GM12801 (cell line): ENCODE data around the gene ATP13A2.

Experiments used
- TF ChIP-seq, protein P1 (sequence below): IDR thresholded peaks from one replicate; pipeline ENCODE4 v1.5.1; 2011; ENCODE audit warnings: control low read depth; ENCODE audit not compliant: insufficient read length; ENCODE audit errors: extremely low read depth

ATP13A2 gene

DNA sequence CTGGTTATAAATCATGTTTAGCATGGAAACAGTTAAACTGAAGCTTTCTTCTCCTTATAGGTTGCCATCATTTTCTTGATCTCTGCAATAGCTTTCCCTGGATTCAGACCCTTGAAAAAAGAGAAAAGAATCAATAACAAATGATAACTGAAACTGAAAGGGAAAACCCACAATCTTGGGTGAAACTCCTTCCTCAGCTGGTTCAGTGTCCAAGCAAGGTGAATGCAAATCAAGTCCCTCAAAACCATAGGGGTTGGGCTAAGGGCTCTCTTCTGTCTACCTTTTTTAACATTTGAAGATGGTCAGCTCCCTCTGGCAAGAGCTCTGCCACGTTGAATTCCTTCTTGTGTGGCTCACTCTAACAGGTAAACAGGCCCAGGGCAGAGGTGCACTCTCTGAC is 7.1 kb upstream of the ATP13A2 start:
- TF ChIP-seq, protein P1, sequence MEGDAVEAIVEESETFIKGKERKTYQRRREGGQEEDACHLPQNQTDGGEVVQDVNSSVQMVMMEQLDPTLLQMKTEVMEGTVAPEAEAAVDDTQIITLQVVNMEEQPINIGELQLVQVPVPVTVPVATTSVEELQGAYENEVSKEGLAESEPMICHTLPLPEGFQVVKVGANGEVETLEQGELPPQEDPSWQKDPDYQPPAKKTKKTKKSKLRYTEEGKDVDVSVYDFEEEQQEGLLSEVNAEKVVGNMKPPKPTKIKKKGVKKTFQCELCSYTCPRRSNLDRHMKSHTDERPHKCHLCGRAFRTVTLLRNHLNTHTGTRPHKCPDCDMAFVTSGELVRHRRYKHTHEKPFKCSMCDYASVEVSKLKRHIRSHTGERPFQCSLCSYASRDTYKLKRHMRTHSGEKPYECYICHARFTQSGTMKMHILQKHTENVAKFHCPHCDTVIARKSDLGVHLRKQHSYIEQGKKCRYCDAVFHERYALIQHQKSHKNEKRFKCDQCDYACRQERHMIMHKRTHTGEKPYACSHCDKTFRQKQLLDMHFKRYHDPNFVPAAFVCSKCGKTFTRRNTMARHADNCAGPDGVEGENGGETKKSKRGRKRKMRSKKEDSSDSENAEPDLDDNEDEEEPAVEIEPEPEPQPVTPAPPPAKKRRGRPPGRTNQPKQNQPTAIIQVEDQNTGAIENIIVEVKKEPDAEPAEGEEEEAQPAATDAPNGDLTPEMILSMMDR, result no peak

DNA sequence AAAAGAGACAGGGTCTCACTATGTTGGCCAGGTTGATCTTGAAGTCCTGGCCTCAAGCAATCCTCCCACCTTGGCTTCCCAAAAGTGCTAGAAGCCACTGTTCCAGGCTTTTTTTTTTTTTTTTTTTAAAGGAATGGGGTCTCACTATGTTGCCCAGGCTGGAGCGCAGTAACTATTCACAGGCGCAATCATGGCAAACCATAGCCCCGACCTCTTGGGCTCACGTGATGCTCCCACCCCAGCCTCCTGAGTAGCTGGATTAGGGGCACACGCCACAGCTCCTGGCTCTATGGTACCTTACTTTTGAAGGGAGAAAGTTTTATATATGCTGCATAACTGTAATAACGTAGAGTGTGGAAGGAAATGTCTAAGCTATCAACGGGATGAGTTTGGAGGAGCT is 5.7 kb upstream of the ATP13A2 start:
- TF ChIP-seq, protein P1, result no peak

DNA sequence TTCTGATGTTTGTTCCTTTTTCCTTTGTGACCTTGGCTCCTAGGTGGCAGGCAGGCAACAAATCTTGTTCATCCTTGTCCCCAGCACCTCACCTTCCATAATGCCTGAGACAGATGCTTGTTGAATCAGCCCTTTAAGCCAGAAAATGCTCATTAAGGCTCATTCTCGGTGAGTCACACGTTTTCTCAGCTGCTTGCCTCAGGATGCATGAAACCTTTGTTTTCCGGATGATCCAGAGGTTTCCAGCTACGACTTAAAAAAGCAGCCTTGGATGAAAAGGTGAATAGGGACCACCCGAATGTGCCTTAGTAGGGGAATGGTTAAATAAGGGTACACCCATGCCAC is 4.6 kb upstream of the ATP13A2 start:
- TF ChIP-seq, protein P1, result no peak

DNA sequence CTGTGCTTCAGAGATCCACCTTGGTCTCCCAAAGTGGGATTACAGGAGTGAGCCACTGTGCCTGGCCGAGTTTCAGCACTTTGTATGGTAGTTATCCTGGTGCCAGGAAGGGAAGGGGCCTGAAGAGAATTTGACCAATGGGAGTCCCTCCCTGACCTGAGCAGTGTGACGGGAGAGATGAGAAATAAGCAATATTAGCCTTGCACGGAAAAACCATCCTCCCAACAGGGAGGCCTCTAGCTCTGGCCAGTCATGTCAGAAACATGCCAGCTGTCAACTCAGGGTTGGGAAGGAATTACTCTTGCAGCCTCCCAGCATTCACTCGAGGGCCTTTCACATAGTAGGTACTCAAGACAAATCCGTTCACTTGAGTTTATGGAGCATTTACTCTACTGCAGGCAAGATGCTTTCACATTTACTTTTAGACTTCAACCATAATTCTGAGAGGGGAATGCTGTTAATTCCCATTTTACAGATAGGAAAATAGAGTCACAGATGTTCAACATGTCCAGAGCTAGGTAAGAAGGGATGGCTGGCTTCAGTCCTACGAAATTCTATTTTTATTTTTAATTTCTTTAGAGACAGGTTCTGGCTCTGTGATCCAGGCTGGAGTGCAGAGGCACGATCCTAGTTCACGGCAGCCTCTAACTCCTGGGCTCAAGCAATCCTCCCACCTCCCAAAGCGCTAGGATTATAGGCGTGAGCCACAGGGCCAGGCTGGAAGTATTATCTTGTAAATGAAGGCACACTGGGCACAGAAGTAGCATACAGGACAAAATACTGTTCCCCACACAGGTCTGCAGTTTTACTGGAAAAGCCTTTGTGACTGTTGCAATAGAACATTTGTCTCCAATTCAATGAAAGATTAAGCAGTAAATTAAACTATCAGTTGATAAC is 3.2 kb upstream of the ATP13A2 start:
- TF ChIP-seq, protein P1, result no peak

DNA sequence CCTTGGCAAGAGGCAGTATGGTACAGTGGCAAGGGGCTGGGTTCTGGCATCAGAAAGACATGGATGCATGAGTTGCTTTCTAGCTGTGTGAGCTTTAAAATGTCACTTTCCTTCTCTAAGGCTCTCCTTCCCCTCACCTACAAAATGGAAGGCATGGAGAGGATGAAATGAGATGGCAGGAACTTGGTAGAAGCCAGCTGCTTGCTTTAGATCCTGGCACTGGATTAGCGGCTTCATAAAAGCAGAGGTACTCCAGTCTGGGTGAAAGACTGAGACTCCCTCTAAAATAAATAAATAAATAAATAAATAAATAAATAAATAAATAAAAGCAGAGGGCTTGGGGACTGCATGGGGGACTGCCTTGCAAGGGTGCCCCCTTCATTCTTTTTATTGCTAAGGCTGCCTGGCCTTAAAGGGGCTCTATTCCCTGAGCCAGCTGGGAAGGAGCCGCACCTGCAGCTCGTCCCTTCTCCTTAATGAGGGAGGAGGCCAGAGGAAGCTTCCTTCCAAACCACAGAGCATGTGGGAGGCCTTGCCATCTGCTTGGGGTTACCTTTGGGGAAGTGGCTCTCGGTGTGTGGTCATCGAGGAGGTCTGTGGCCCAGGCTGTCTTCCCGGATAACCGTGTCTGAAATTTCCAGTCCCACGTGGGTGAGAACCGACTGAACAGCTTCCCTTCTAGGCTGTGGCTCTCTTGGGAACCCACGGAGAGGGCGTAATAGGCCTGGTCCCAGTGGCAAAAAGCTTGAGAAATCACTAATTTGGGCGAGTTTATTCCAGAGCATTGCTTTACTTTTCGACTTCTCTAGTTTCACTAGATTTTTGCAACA is 2.0 kb upstream of the ATP13A2 start:
- TF ChIP-seq, protein P1, result no peak

DNA sequence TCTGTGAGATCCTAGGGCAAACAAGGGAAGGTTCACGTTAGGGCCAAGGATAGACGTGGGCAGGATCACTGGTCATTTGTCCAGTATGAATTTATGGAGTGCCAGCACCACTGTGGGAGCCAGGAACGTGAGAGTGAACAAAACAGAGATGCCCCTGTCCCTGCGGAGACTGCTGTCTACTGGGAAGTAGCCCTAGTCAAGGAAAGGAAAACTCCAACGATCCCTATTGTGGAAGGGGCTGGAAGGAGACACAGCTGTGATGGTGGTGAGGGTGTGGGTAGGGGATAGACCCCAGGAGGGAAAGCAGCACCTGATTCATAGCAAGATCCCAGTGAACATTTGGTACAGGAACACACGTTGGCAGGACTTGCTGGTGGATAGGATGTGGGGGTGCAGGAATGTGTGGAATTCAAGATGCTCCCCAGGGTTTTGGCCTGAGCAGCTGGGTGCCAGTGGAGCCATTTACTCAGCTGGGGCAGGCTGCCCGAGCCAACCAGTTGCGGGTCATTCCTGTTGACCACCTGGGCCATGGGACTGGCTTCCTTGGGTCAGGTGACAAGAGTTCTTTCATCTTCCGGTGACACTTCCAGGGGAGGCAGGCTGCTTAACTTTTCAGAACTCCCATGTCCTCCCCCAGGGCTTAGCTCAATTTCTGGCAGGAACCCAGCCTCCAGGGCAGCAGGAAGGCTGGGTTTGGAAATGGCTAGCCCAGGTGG is 1.2 kb upstream of the ATP13A2 start:
- TF ChIP-seq, protein P1, result no peak

DNA sequence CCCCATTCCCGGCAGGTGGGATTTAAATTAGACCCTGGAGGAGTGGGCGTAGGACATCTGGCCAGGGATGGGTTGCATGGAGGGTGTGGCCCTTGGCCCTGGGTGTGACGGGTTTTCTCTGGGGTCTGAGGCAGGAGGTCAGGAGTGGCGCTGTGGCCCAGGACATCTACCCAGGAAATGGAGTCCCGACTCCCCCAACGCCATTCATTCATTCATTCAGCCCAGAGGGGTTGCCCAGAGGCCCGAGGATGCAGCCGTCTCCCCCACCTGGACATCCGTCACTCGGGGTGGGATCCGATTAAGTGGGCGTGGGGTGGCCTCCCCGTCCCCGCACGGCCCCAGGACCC is 663 bp downstream of the ATP13A2 start:
- TF ChIP-seq, protein P1, result no peak
